Measurements from ENCODE around the gene PRAMEF33. TPM values are rescaled to one million over a fixed set of nuclear protein-coding genes. Genes with fewer than 3 reads are reported as not detected.
"Not testable (repeated sequence)": the region's sequence is repeated elsewhere in the genome, so short reads cannot be mapped to it uniquely, and the experiment has no call there.

The PRAMEF33 gene
- polyA plus RNA-seq, 4 donors: not detected

GRCh38 chr1:13298699-13299098 is 4.6 kb upstream of the PRAMEF33 start:
- not testable (repeated sequence) for H3K27me3 ChIP-seq (ENCODE audit: control insufficient read depth in 3 of 3, insufficient read depth in 3 of 3, low read length in 3 of 3); H3K9me3 ChIP-seq (ENCODE audit: control insufficient read depth in 2 of 2, insufficient read depth in 1 of 2, low read depth in 1 of 2, low read length in 1 of 2); H3K36me3 ChIP-seq (ENCODE audit: control insufficient read depth in 3 of 3, insufficient read depth in 2 of 3, low read depth in 1 of 3, low read length in 3 of 3); FAIRE-seq; H3K4me3 ChIP-seq (ENCODE audit: low read depth in 1 of 3, low read length in 3 of 3); DNase-seq; H3K4me1 ChIP-seq (ENCODE audit: control insufficient read depth in 3 of 3, insufficient read depth in 2 of 3, low read depth in 1 of 3, low read length in 2 of 3); H3K27ac ChIP-seq (ENCODE audit: low read depth in 1 of 3, low read length in 2 of 3)
- WGBS, 3 donors: 92 to 100% (median 98%) methylated on average over 3 to 12 of the region's 27 CpGs

GRCh38 chr1:13302197-13302596 is 1.1 kb upstream of the PRAMEF33 start:
- H3K4me3 ChIP-seq (ENCODE audit: low read depth in 1 of 3, low read length in 3 of 3): not testable (repeated sequence)

GRCh38 chr1:13315281-13315680 is 11.9 kb downstream of the PRAMEF33 start, which contains the start of gene PRAMEF15:
TSS of gene PRAMEF15 (plus strand) at chr1:13315581. CDS start at chr1:13318408, 2,827 bp downstream.
- not testable (repeated sequence) for DNase-seq; H3K4me3 ChIP-seq (ENCODE audit: low read depth in 1 of 3, low read length in 3 of 3); H3K9me3 ChIP-seq (ENCODE audit: control insufficient read depth in 2 of 2, insufficient read depth in 1 of 2, low read depth in 1 of 2, low read length in 1 of 2); FAIRE-seq; H3K36me3 ChIP-seq (ENCODE audit: control insufficient read depth in 3 of 3, insufficient read depth in 2 of 3, low read depth in 1 of 3, low read length in 3 of 3); H3K27me3 ChIP-seq (ENCODE audit: control insufficient read depth in 3 of 3, insufficient read depth in 3 of 3, low read length in 3 of 3); H3K4me1 ChIP-seq (ENCODE audit: control insufficient read depth in 3 of 3, insufficient read depth in 2 of 3, low read depth in 1 of 3, low read length in 2 of 3); H3K27ac ChIP-seq (ENCODE audit: low read depth in 1 of 3, low read length in 2 of 3)
- WGBS, 3 donors: 44 to 54% (median 47%) methylated on average over 3 of the region's 4 CpGs

More at GRCh38 chr1:13302197-13302596, 1.1 kb upstream of the PRAMEF33 start:
- not testable (repeated sequence) for H3K27me3 ChIP-seq (ENCODE audit: control insufficient read depth in 3 of 3, insufficient read depth in 3 of 3, low read length in 3 of 3); FAIRE-seq; DNase-seq; H3K36me3 ChIP-seq (ENCODE audit: control insufficient read depth in 3 of 3, insufficient read depth in 2 of 3, low read depth in 1 of 3, low read length in 3 of 3); H3K4me1 ChIP-seq (ENCODE audit: control insufficient read depth in 3 of 3, insufficient read depth in 2 of 3, low read depth in 1 of 3, low read length in 2 of 3); H3K9me3 ChIP-seq (ENCODE audit: control insufficient read depth in 2 of 2, insufficient read depth in 1 of 2, low read depth in 1 of 2, low read length in 1 of 2); H3K27ac ChIP-seq (ENCODE audit: low read depth in 1 of 3, low read length in 2 of 3)

GRCh38 chr1:13342496-13342895 is 39.2 kb downstream of the PRAMEF33 start:
- not testable (repeated sequence) for H3K27me3 ChIP-seq (ENCODE audit: control insufficient read depth in 3 of 3, insufficient read depth in 3 of 3, low read length in 3 of 3); H3K9me3 ChIP-seq (ENCODE audit: control insufficient read depth in 2 of 2, insufficient read depth in 1 of 2, low read depth in 1 of 2, low read length in 1 of 2); H3K4me1 ChIP-seq (ENCODE audit: control insufficient read depth in 3 of 3, insufficient read depth in 2 of 3, low read depth in 1 of 3, low read length in 2 of 3); H3K27ac ChIP-seq (ENCODE audit: low read depth in 1 of 3, low read length in 2 of 3); DNase-seq; H3K4me3 ChIP-seq (ENCODE audit: low read depth in 1 of 3, low read length in 3 of 3); FAIRE-seq; H3K36me3 ChIP-seq (ENCODE audit: control insufficient read depth in 3 of 3, insufficient read depth in 2 of 3, low read depth in 1 of 3, low read length in 3 of 3)
- 82 to 86% (median 83%) methylated on average over 8 of the region's 8 CpGs for WGBS, 3 donors

GRCh38 chr1:13347034-13347433 is 43.7 kb downstream of the PRAMEF33 start, which contains the start of gene PRAMEF14:
TSS of gene PRAMEF14 (minus strand) at chr1:13347134. CDS start at chr1:13345314, 1,820 bp downstream.
- WGBS, 3 donors: 59 to 67% (median 62%) methylated on average over 6 to 7 of the region's 7 CpGs
- not testable (repeated sequence) for H3K36me3 ChIP-seq (ENCODE audit: control insufficient read depth in 3 of 3, insufficient read depth in 2 of 3, low read depth in 1 of 3, low read length in 3 of 3); H3K27me3 ChIP-seq (ENCODE audit: control insufficient read depth in 3 of 3, insufficient read depth in 3 of 3, low read length in 3 of 3); DNase-seq; H3K9me3 ChIP-seq (ENCODE audit: control insufficient read depth in 2 of 2, insufficient read depth in 1 of 2, low read depth in 1 of 2, low read length in 1 of 2); FAIRE-seq; H3K4me3 ChIP-seq (ENCODE audit: low read depth in 1 of 3, low read length in 3 of 3); H3K4me1 ChIP-seq (ENCODE audit: control insufficient read depth in 3 of 3, insufficient read depth in 2 of 3, low read depth in 1 of 3, low read length in 2 of 3); H3K27ac ChIP-seq (ENCODE audit: low read depth in 1 of 3, low read length in 2 of 3)

- H3K27ac ChIP-seq (ENCODE audit: low read depth in 1 of 3, low read length in 2 of 3); FAIRE-seq: not testable (repeated sequence)
These were observed 50.1 kb downstream of the PRAMEF33 start for GRCh38 chr1:13353476-13353875.

GRCh38 chr1:13354475-13354874 is 51.1 kb downstream of the PRAMEF33 start:
- not testable (repeated sequence) for H3K36me3 ChIP-seq (ENCODE audit: control insufficient read depth in 3 of 3, insufficient read depth in 2 of 3, low read depth in 1 of 3, low read length in 3 of 3); H3K9me3 ChIP-seq (ENCODE audit: control insufficient read depth in 2 of 2, insufficient read depth in 1 of 2, low read depth in 1 of 2, low read length in 1 of 2); H3K4me1 ChIP-seq (ENCODE audit: control insufficient read depth in 3 of 3, insufficient read depth in 2 of 3, low read depth in 1 of 3, low read length in 2 of 3); H3K27me3 ChIP-seq (ENCODE audit: control insufficient read depth in 3 of 3, insufficient read depth in 3 of 3, low read length in 3 of 3); DNase-seq; FAIRE-seq; H3K27ac ChIP-seq (ENCODE audit: low read depth in 1 of 3, low read length in 2 of 3); H3K4me3 ChIP-seq (ENCODE audit: low read depth in 1 of 3, low read length in 3 of 3)
- 10 to 40% methylated on average over 1 to 2 of the region's 9 CpGs; no CpG with 5 or more reads in 1 of the 3 donors for WGBS, 3 donors

More at GRCh38 chr1:13353476-13353875, 50.1 kb downstream of the PRAMEF33 start:
- not testable (repeated sequence) for H3K36me3 ChIP-seq (ENCODE audit: control insufficient read depth in 3 of 3, insufficient read depth in 2 of 3, low read depth in 1 of 3, low read length in 3 of 3); H3K27me3 ChIP-seq (ENCODE audit: control insufficient read depth in 3 of 3, insufficient read depth in 3 of 3, low read length in 3 of 3); DNase-seq; H3K4me3 ChIP-seq (ENCODE audit: low read depth in 1 of 3, low read length in 3 of 3); H3K4me1 ChIP-seq (ENCODE audit: control insufficient read depth in 3 of 3, insufficient read depth in 2 of 3, low read depth in 1 of 3, low read length in 2 of 3); H3K9me3 ChIP-seq (ENCODE audit: control insufficient read depth in 2 of 2, insufficient read depth in 1 of 2, low read depth in 1 of 2, low read length in 1 of 2)
- 87 to 90% (median 90%) methylated on average over 6 to 7 of the region's 8 CpGs for WGBS, 3 donors

GRCh38 chr1:13356774-13357173 is 53.4 kb downstream of the PRAMEF33 start:
- not testable (repeated sequence) for H3K27me3 ChIP-seq (ENCODE audit: control insufficient read depth in 3 of 3, insufficient read depth in 3 of 3, low read length in 3 of 3); H3K36me3 ChIP-seq (ENCODE audit: control insufficient read depth in 3 of 3, insufficient read depth in 2 of 3, low read depth in 1 of 3, low read length in 3 of 3); H3K4me3 ChIP-seq (ENCODE audit: low read depth in 1 of 3, low read length in 3 of 3); H3K9me3 ChIP-seq (ENCODE audit: control insufficient read depth in 2 of 2, insufficient read depth in 1 of 2, low read depth in 1 of 2, low read length in 1 of 2); H3K27ac ChIP-seq (ENCODE audit: low read depth in 1 of 3, low read length in 2 of 3); FAIRE-seq; H3K4me1 ChIP-seq (ENCODE audit: control insufficient read depth in 3 of 3, insufficient read depth in 2 of 3, low read depth in 1 of 3, low read length in 2 of 3)
- DNase-seq: peak; percentile 36 to 41
- 1 to 2% (median 1%) methylated on average over 5 of the region's 5 CpGs for WGBS, 3 donors

Data from small intestine (tissue), 7 donors.